HG02571 (cell line): Measurements from ENCODE around the gene TBK1.

Source experiments
- ATAC-seq: cut with Tn5 transposase; IDR thresholded peaks from one replicate; pipeline ENCODE4 v1.9.1; 2021; ENCODE audit warnings: mild to moderate bottlenecking, moderate library complexity; ENCODE audit not compliant: unreplicated experiment

The TBK1 gene

GRCh38 chr12:64451687-64452558 is at the start of gene TBK1:
Gene TBK1 (plus strand): TSS chr12:64452120. CDS start chr12:64455871, 3,751 bp downstream.
- ATAC-seq, result peak; percentile 87

GRCh38 chr12:64402181-64402580 is 49.7 kb upstream of the TBK1 start:
- no peak for ATAC-seq

- ATAC-seq, result peak; percentile 96
Observed at GRCh38 chr12:64403707-64404469, 48.0 kb upstream of the TBK1 start, which contains the start of gene XPOT. Gene XPOT (plus strand): TSS chr12:64404392. CDS start chr12:64410036, 5,644 bp downstream.

GRCh38 chr12:64404470-64405256 is 47.3 kb upstream of the TBK1 start:
- ATAC-seq, result peak; percentile 38

- no peak for ATAC-seq
Observed at GRCh38 chr12:64407342-64408223, 44.3 kb upstream of the TBK1 start.

- no peak for ATAC-seq
Observed at GRCh38 chr12:64411427-64411826, 40.5 kb upstream of the TBK1 start.

GRCh38 chr12:64412459-64412858 is 39.5 kb upstream of the TBK1 start:
- ATAC-seq, result no peak

GRCh38 chr12:64413884-64414283 is 38.0 kb upstream of the TBK1 start:
- ATAC-seq, result no peak

GRCh38 chr12:64418209-64418608 is 33.7 kb upstream of the TBK1 start:
- no peak for ATAC-seq

GRCh38 chr12:64419696-64420095 is 32.2 kb upstream of the TBK1 start:
- ATAC-seq, result no peak

GRCh38 chr12:64427988-64428387 is 23.9 kb upstream of the TBK1 start:
- ATAC-seq, result no peak

GRCh38 chr12:64428956-64429355 is 23.0 kb upstream of the TBK1 start:
- no peak for ATAC-seq

GRCh38 chr12:64430886-64431285 is 21.0 kb upstream of the TBK1 start:
- ATAC-seq, result no peak

GRCh38 chr12:64431791-64432190 is 20.1 kb upstream of the TBK1 start:
- no peak for ATAC-seq

- ATAC-seq, result no peak
Observed at GRCh38 chr12:64433915-64434314, 18.0 kb upstream of the TBK1 start.

- ATAC-seq, result no peak
Observed at GRCh38 chr12:64440100-64440499, 11.8 kb upstream of the TBK1 start.

GRCh38 chr12:64445490-64445889 is 6.4 kb upstream of the TBK1 start:
- ATAC-seq, result no peak

GRCh38 chr12:64446295-64446694 is 5.6 kb upstream of the TBK1 start:
- no peak for ATAC-seq

GRCh38 chr12:64450057-64450640 is 1.8 kb upstream of the TBK1 start:
- ATAC-seq, result no peak
